HEK293T (cell line): Measurements from ENCODE around the gene GOLGA6D.
"Not testable (repeated sequence)": the region's sequence is repeated elsewhere in the genome, so short reads cannot be mapped to it uniquely, and the experiment has no call there.

Experiments used
- ARNT ChIP-seq: fragments of 450-650 bp; IDR thresholded peaks from 2 replicates; pipeline ENCODE4 v1.6.1; 2017; ENCODE audit warnings: mild to moderate bottlenecking
- FOXM1 ChIP-seq: fragments of 450-650 bp; IDR thresholded peaks from 2 replicates; pipeline ENCODE4 v1.6.1; 2017; ENCODE audit warnings: mild to moderate bottlenecking, borderline replicate concordance
- L3MBTL2 ChIP-seq: fragments of 450-650 bp; conservative IDR thresholded peaks from 2 replicates; pipeline ENCODE4 v1.6.1; 2016; ENCODE audit warnings: mild to moderate bottlenecking
- SP1 ChIP-seq: fragments of 450-650 bp; IDR thresholded peaks from 2 replicates; pipeline ENCODE4 v1.6.1; 2017

DNA sequence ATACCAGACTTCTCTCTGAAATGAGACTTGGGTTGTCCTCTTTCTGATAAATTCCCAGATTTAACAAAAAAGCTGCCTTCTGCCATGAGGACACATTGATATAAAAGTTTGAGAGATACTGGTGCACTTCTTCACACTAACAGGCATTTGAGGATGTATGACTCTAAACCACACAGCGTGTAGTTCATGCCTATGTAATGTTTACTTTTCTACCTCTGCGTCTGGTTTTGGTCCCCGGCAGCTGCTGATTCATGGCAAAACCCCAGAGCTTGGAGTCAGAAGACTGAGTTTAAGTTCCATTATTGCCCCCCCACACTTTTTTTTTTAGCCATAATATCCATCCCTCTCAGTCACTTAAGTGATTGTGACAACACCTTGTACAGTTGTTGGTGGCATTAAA, 1.5 kb downstream of the GOLGA6D start:
- TF ChIP-seq ARNT, SP1, L3MBTL2, FOXM1: not testable (repeated sequence)
